ENCODE data around the gene MZF1.

GRCh38 chr19:58513213-58513693 is 59.9 kb downstream of the MZF1 start:
- TF ChIP-seq CTCF (IDR thresholded peaks at IDR 0.05), result no peak
- no peak for TF ChIP-seq POLR2AphosphoS5 (IDR thresholded peaks at IDR 0.05)
- TF ChIP-seq POLR2A (IDR thresholded peaks at IDR 0.05), result no peak

Data from prostate gland (tissue), 2 donors.